HepG2 (cell line): ENCODE measurements around the gene ST6GALNAC6. TPM values are rescaled to one million over a fixed set of nuclear protein-coding genes. Genes with fewer than 3 reads are reported as not detected.
A peak's percentile ranks its signal among the peaks of the same experiment; 100 is the strongest.

ENCODE experiments used
- ATAC-seq: fragments of 200-7000 bp; cut with Tn5 transposase; 3 replicates; pipeline ENCODE4 v1.9.1; 2020; ENCODE audit warnings: mild to moderate bottlenecking, moderate library complexity
- Bru-seq: library from RNA; stranded (reverse); fragments of 400-500 nt; gene quantifications from one replicate; lab custom pipeline; 2021; lab: Mats Ljungman, UMichigan
- BruChase-seq, 2 experiments: library from RNA; stranded (reverse); fragments of 400-500 nt; gene quantifications; one replicate each; lab custom pipeline; 2021; lab: Mats Ljungman, UMichigan
- BruUV-seq: library from RNA; stranded (reverse); fragments of 400-500 nt; replicated peaks from 2 replicates; lab custom pipeline; 2021; lab: Mats Ljungman, UMichigan
- CTCF ChIA-PET: fragments of 300-600 bp; formaldehyde crosslinking; extraction: SDS; loops from one replicate; lab custom pipeline; 2021; ENCODE audit warnings: low total read pairs, inconsistent platforms, low intra/inter-chr PET ratio; lab: Yijun Ruan, JAX
- POLR2A ChIA-PET: fragments of 350-600 bp; sonication (Branson Sonifier 250); formaldehyde crosslinking; loops from one replicate; lab custom pipeline; 2020; ENCODE audit warnings: antibody characterized with exemption, inconsistent platforms; lab: Yijun Ruan, JAX
- DNase-seq: peaks from one replicate; pipeline ENCODE4 v3.0.0-alpha.2; 2015; ENCODE audit warnings: low spot score
- FAIRE-seq: peaks from 3 replicates; lab custom pipeline; 2011; peaks lifted over from hg19 to GRCh38; lab: Jason Lieb, UNC
- H2AFZ ChIP-seq: one replicate; pipeline ENCODE4 v1.6.1; 2011; ENCODE audit warnings: low read length, inconsistent platforms
- H3K27ac ChIP-seq: fragments of 300-600 bp; 3 replicates; pipeline ENCODE4 v1.8.0; 2011; ENCODE audit warnings: mixed run types, mild to moderate bottlenecking, mixed read lengths, low read length, inconsistent platforms; ENCODE audit not compliant: insufficient read depth; ENCODE audit errors: extremely low read length
- H3K27me3 ChIP-seq, 2 experiments: fragments of 200-600 bp in 1 of 2; 2 replicates in 1 of 2; 3 replicates in 1 of 2; pipeline versions ENCODE4 v1.6.0 to v1.8.0; 2011; ENCODE audit warnings: low read length in 2 of 2, mild to moderate bottlenecking in 2 of 2, moderate library complexity in 2 of 2, inconsistent platforms in 1 of 2; ENCODE audit not compliant: insufficient read depth in 2 of 2, control insufficient read depth in 1 of 2
- H3K36me3 ChIP-seq, 2 experiments: fragments of 200-600 bp in 1 of 2; replicated peaks in 1 of 2; 2 replicates in 1 of 2; 3 replicates in 1 of 2; pipeline versions ENCODE4 v1.5.1 to v1.8.0; 2011; ENCODE audit warnings: low read length in 2 of 2, inconsistent platforms in 1 of 2; ENCODE audit not compliant: insufficient read depth in 2 of 2, control insufficient read depth in 1 of 2
- H3K4me1 ChIP-seq: 2 replicates; pipeline ENCODE4 v1.5.1; 2012; ENCODE audit warnings: low read length, inconsistent platforms; ENCODE audit not compliant: insufficient read depth
- H3K4me2 ChIP-seq: 2 replicates; pipeline ENCODE4 v1.6.0; 2011; ENCODE audit warnings: low read depth, low read length, inconsistent platforms
- H3K4me3 ChIP-seq, 3 experiments: fragments of 200-600 bp in 1 of 3; sonication (generic), shearing (Covaris generic) in 1 of 3; replicated peaks in 1 of 3; 2 replicates each; pipeline ENCODE4 v1.5.1; 2011 to 2016; ENCODE audit warnings: low read length in 3 of 3, inconsistent platforms in 2 of 3, low read depth in 2 of 3, mild to moderate bottlenecking in 2 of 3, control low read depth in 1 of 3, mixed read lengths in 1 of 3; ENCODE audit not compliant: insufficient read depth in 1 of 3
- H3K79me2 ChIP-seq: one replicate; pipeline ENCODE4 v1.6.1; 2011; ENCODE audit warnings: low read length, inconsistent platforms; ENCODE audit not compliant: insufficient read depth
- H3K9ac ChIP-seq: 2 replicates; pipeline ENCODE4 v1.6.0; 2011; ENCODE audit warnings: mild to moderate bottlenecking, low read depth, low read length, inconsistent platforms; ENCODE audit not compliant: insufficient read depth
- H3K9me3 ChIP-seq: 2 replicates; pipeline ENCODE4 v1.5.1; 2012; ENCODE audit warnings: mild to moderate bottlenecking, low read length
- H4K20me1 ChIP-seq: 2 replicates; pipeline ENCODE4 v1.6.0; 2011; ENCODE audit warnings: inconsistent platforms, mild to moderate bottlenecking, low read length, moderate library complexity; ENCODE audit not compliant: insufficient read depth
- MXI1 ChIP-seq: IDR thresholded peaks from 3 replicates; pipeline ENCODE4 v1.6.1; 2012; ENCODE audit warnings: low read depth, low read length, inconsistent platforms, borderline replicate concordance
- MYC ChIP-seq: sonication (generic); formaldehyde crosslinking; IDR thresholded peaks from 2 replicates; pipeline ENCODE4 v1.9.0; 2021; ENCODE audit warnings: missing genetic modification reagents, borderline replicate concordance
- NAIF1 ChIP-seq: sonication (generic); formaldehyde crosslinking; IDR thresholded peaks from 2 replicates; pipeline ENCODE4 v1.5.0; 2020; ENCODE audit warnings: mild to moderate bottlenecking, missing genetic modification reagents, borderline replicate concordance
- THAP9 ChIP-seq: sonication (generic); formaldehyde crosslinking; IDR thresholded peaks from 2 replicates; pipeline ENCODE4; 2020; ENCODE audit warnings: missing genetic modification reagents, mild to moderate bottlenecking, borderline replicate concordance
- UBTF ChIP-seq: sonication (generic); formaldehyde crosslinking; IDR thresholded peaks from 2 replicates; pipeline ENCODE4 v1.4.0; 2020; ENCODE audit warnings: mild to moderate bottlenecking, missing genetic modification reagents
- ZGPAT ChIP-seq: IDR thresholded peaks from 2 replicates; pipeline ENCODE4 v1.6.1; 2016; ENCODE audit warnings: mild to moderate bottlenecking
- ZNF441 ChIP-seq: sonication (generic); formaldehyde crosslinking; IDR thresholded peaks from 2 replicates; pipeline ENCODE4 v1.7.0; 2021; ENCODE audit warnings: missing genetic modification reagents, borderline replicate concordance
- WGBS: methylation state at CpG from one replicate; pipeline ENCODE4 v1.1.6; 2017; ENCODE audit warnings: low lambda C conversion rate; 5-methylcytosine and 5-hydroxymethylcytosine counted together
- in situ Hi-C: cut with HindIII; loops from 2 replicates; pipeline ENCODE4 v1.10.0; 2017; ENCODE audit warnings: low pct_unique_long_range_greater_than_20kb; ENCODE audit not compliant: extremely low pct_ligation_motif_present
- intact Hi-C: fragments of 100-400 bp; cut with micrococcal nuclease; formaldehyde crosslinking; loops from one replicate; pipeline ENCODE4 v1.10.0; 2022; ENCODE audit not compliant: unreplicated experiment
- long read RNA-seq, 2 experiments: library from RNA in 1 of 2; library from polyadenylated mRNA in 1 of 2; stranded (forward) in 1 of 2; unstranded in 1 of 2; transcript quantifications; one replicate each; pipeline ENCODE4 v2.0.0, GENCODE V29; 2019 to 2022
- polyA minus RNA-seq, 3 experiments: library from RNA; depleted of rRNA, polyadenylated mRNA; stranded (reverse); fragments of >200 nt; gene quantifications; 2 replicates each; pipeline ENCODE4 v1.2.3, GENCODE V29; 2011; ENCODE audit warnings: low replicate concordance in 1 of 3
- polyA plus RNA-seq, 8 experiments: library from polyadenylated mRNA; depleted of rRNA in 3 of 8; stranded (reverse) in 7 of 8; unstranded in 1 of 8; fragments of >200 nt; fragmentation: Illumina TruSeq in 4 of 8; extraction: Trizol in 4 of 8; gene quantifications; 2 replicates each; pipeline versions ENCODE4 v1.2.1 to v1.2.3, GENCODE V29; 2011 to 2016; ENCODE audit warnings: low read depth in 4 of 8, missing spikeins in 1 of 8, mixed read lengths in 1 of 8; ENCODE audit not compliant: insufficient read depth in 1 of 8
- total RNA-seq, 5 experiments: library from RNA; depleted of rRNA; stranded (reverse); fragments of >200 nt; fragmentation: Illumina TruSeq; extraction: Trizol; gene quantifications; 2 replicates each; pipeline ENCODE4 v1.2.3, GENCODE V29; 2016; ENCODE audit warnings: low read depth in 1 of 5

The ST6GALNAC6 gene
- 16.7 and 18.5 TPM in 2 replicates for total RNA-seq (2016; rRNA removed; fragmentation: Illumina TruSeq; extraction: Trizol)
- total RNA-seq (2016; cell fraction: cytosol; rRNA removed; fragmentation: Illumina TruSeq; extraction: Trizol; ENCODE audit: low read depth) = 13.5 and 13.9 TPM in 2 replicates
- 11.7 and 18.2 TPM in 2 replicates for total RNA-seq (2016; cell fraction: insoluble cytoplasmic fraction; rRNA removed; fragmentation: Illumina TruSeq; extraction: Trizol)
- total RNA-seq (2016; cell fraction: membrane; rRNA removed; fragmentation: Illumina TruSeq; extraction: Trizol) = 42.0 and 46.1 TPM in 2 replicates
- 13.4 and 15.1 TPM in 2 replicates for total RNA-seq (2016; cell fraction: nucleus; rRNA removed; fragmentation: Illumina TruSeq; extraction: Trizol)
- 65.4 and 103 TPM in 2 replicates for polyA plus RNA-seq (2011; rRNA removed)
- polyA plus RNA-seq (2011; cell fraction: cytosol; rRNA removed) = 63.0 and 69.3 TPM in 2 replicates
- polyA plus RNA-seq (2011; cell fraction: nucleus; rRNA removed) = 134 and 138 TPM in 2 replicates
- 36.1 and 53.0 TPM in 2 replicates for polyA plus RNA-seq (2012)
- polyA plus RNA-seq (2016; cell fraction: cytosol; fragmentation: Illumina TruSeq; extraction: Trizol; ENCODE audit: low read depth) = 33.4 and 37.1 TPM in 2 replicates
- 18.0 and 19.3 TPM in 2 replicates for polyA plus RNA-seq (2016; cell fraction: insoluble cytoplasmic fraction; fragmentation: Illumina TruSeq; extraction: Trizol; ENCODE audit: low read depth)
- polyA plus RNA-seq (2016; cell fraction: membrane; fragmentation: Illumina TruSeq; extraction: Trizol; ENCODE audit: low read depth) = 54.8 and 59.0 TPM in 2 replicates
- polyA plus RNA-seq (2016; cell fraction: nucleus; fragmentation: Illumina TruSeq; extraction: Trizol; ENCODE audit: insufficient read depth, low read depth) = 32.9 and 35.5 TPM in 2 replicates
- 41.6 and 91.9 TPM in 2 replicates for polyA minus RNA-seq (2011; rRNA and poly(A)+ RNA removed; ENCODE audit: low replicate concordance)
- polyA minus RNA-seq (2011; cell fraction: cytosol; rRNA and poly(A)+ RNA removed) = 15.4 and 21.1 TPM in 2 replicates
- polyA minus RNA-seq (2011; cell fraction: nucleus; rRNA and poly(A)+ RNA removed) = 22.4 and 22.6 TPM in 2 replicates
- Bru-seq, nascent RNA = percentile 37 among the genes with signal in this experiment
- percentile 45 among the genes with signal in this experiment for BruChase-seq, experiment 1, labeled RNA remaining after a 6-hour chase
- percentile 42 among the genes with signal in this experiment for BruChase-seq, experiment 2, labeled RNA remaining after a 2-hour chase
- long read RNA-seq, experiment 1, transcript ST6GALNAC6-204 (6 exons, 2,406 nt) = minor isoform, 6 of 29 reads
- long read RNA-seq, experiment 1, transcript ST6GALNAC6-205 (7 exons, 2,460 nt) = major isoform, 12 of 29 reads
- long read RNA-seq, experiment 1, partial matches to known transcripts = 8 of 29 reads
- long read RNA-seq, experiment 1, other reads (novel, unspliced or antisense) = 2 of 29 reads
- long read RNA-seq, experiment 2, transcript ST6GALNAC6-205 (7 exons, 2,460 nt) = minor isoform, 23 of 97 reads
- long read RNA-seq, experiment 2, transcript ST6GALNAC6-202 (6 exons, 2,424 nt) = minor isoform, 7 of 97 reads
- long read RNA-seq, experiment 2, transcript ST6GALNAC6-204 (6 exons, 2,406 nt) = major isoform, 26 of 97 reads
- long read RNA-seq, experiment 2, partial matches to known transcripts = 6 of 97 reads
- long read RNA-seq, experiment 2, other reads (novel, unspliced or antisense) = 25 of 97 reads

- FAIRE-seq = no peak
- ChIA-PET CTCF (no interaction called here), POLR2A (interaction anchor here (1.3 to 3.8 kb wide), 4 partner anchors 9 to 164 kb away, joined by 3 to 55 read pairs (median 16); partner anchors contain the start of genes ST6GALNAC4 and TOR2A)
- peak; percentile 47 for TF ChIP-seq MYC (CRISPR knock-in tag)
- peak; percentile 13; the same call in 1 of the 2 replicates for TF ChIP-seq ZGPAT (CRISPR knock-in tag)
- TF ChIP-seq THAP9 = no peak
- no peak for TF ChIP-seq NAIF1 (CRISPR knock-in tag)
- peak; percentile 72; the same call in 1 of the 3 replicates for TF ChIP-seq MXI1
- peak; percentile 44; the same call in 1 of the 2 replicates for TF ChIP-seq ZNF441 (CRISPR knock-in tag)
- TF ChIP-seq UBTF (CRISPR knock-in tag) = peak; percentile 63; the same call in 1 of the 2 replicates
Measured at GRCh38 chr9:127899128-127899943, at the start of gene ST6GALNAC6. Gene ST6GALNAC6 (minus strand): TSS chr9:127899603. CDS start chr9:127897981, 1,622 bp downstream.

More at GRCh38 chr9:127899128-127899943, at the start of gene ST6GALNAC6:
- BruUV-seq = no TSS peak
- ATAC-seq (peak; percentile 14), DNase-seq (no peak)
- Histone ChIP-seq H3K27ac (peak within 1 kb of the TSS; percentile 91), H3K9ac (peak within 1 kb of the TSS; percentile 81), H2AFZ (no peak within 1 kb of the TSS), H3K27me3 (no peaks in the 10 kb centered on the region), H3K4me2 (peak within 1 kb of the TSS; percentile 84), H3K9me3 (no peaks in the 10 kb centered on the region), H3K4me1 (peaks cover 64% of the 10 kb centered on the region), H4K20me1 (no peaks in the 10 kb centered on the region), H3K79me2 (peaks cover 17% of the 10 kb centered on the region), H3K4me3 (peak within 1 kb of the TSS; percentile 89 to 95 (median 95)), H3K36me3 (peaks cover 11 to 21% of the 10 kb centered on the region in 2 experiments)
- in situ Hi-C loops = no loop called here
- intact Hi-C loops = no loop called here
- 7% methylated on average over 15 of the region's 89 CpGs for WGBS
